ENCODE measurements around the gene CCDC12.

- no peak for TF ChIP-seq YY1 (IDR thresholded peaks at IDR 0.05; ENCODE audit: low read depth)
- no peak for TF ChIP-seq EP300 (IDR thresholded peaks at IDR 0.05; ENCODE audit: borderline replicate concordance)
- TF ChIP-seq MAX (IDR thresholded peaks at IDR 0.05): no peak
Observed at GRCh38 chr3:46934072-46934471, 42.5 kb downstream of the CCDC12 start.
